Measurements from ENCODE around the gene LRRC40.

GRCh38 chr1:70222716-70223235 lies 17.4 kb upstream of the LRRC40 start:
- TF ChIP-seq CTCF (IDR thresholded peaks at IDR 0.05 in 2 of 3, conservative IDR thresholded peaks at IDR 0.05 in 1 of 3; ENCODE audit: borderline replicate concordance in 1 of 3, insufficient read depth in 1 of 3, low read depth in 2 of 3, low read length in 2 of 3): no peak
- no peak for TF ChIP-seq ATF3 (IDR thresholded peaks at IDR 0.05)
- TF ChIP-seq POLR2A (IDR thresholded peaks at IDR 0.05; ENCODE audit: borderline replicate concordance, extremely low read depth, insufficient read depth, insufficient read length): no peak
- TF ChIP-seq EZH2 (IDR thresholded peaks at IDR 0.05): no peak
- TF ChIP-seq SIN3A (IDR thresholded peaks at IDR 0.05; ENCODE audit: low read depth): no peak
